HL-60/S4 treated with retinoic acid at 250 ng/mL for 4 days and 3 days (cell line): ENCODE measurements around the gene PLEKHG5.

Experiments used
- in situ Hi-C: fragments of 300-500 bp; cut with MboI; formaldehyde crosslinking; loops from 2 replicates; pipeline ENCODE4 v1.7.0; 2022; ENCODE audit warnings: low sequenced_read_pairs

The PLEKHG5 gene

DNA sequence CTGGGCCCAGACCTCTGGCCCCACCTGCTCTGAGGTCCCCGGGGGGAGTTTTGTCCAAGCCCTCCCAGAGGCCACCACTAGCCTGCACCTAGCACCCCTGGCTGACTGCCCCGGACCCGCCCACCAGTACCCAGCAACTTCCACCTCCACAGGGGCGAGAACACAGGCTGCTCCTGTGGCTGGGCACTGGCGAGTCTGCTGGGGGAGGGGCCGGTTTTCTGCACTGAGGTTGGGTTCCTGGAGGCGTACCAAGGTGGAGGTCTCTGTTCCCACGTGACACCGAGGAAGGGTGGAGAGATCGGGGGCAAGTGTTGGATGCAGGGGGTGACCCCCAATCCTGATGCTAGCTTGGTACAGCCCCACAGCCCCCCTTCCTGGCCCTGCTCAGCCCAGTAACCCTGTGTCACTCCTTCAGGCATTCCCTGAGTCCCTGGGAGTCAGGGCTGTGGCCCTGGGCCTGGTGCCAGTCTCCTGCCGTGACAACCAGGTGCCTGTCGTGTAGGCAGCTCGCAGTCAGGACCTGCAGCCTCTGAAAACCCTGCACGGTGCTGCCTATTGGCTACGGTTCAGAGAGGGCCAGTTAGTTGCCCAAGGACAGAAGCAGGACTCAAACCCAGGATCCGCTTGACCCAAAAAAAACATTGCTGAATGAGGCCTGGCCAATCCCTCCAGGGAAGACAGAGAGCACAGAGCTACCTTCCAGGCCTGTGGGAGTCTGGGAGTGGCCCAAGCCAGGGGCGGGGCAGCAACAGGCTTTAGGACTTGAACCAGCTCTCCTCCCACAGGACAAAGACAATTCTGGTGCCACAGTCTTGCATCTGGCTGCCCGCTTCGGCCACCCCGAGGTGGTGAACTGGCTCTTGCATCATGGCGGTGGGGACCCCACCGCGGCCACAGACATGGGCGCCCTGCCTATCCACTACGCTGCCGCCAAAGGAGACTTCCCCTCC, 63.8 kb downstream of the PLEKHG5 start:
- in situ Hi-C loops = no loop called here

DNA sequence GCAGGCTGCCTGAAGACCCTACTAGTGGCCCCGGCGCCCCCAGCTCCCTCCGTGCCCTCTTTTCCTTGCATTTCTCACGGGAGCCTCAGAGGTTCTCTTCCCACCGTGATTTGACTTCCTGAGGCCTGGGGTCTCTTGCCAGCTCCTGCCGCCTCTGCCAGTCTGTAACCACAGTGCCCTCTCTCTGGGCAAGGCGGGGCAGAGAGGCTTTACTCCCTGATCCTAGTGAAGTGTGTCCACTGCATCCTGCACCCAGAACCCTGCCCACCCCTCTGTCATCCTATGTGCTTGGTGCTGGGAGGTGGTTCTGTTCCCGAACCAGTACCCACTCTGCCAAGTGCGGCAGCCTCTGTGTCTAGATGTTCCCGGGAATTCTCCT, 64.5 kb downstream of the PLEKHG5 start:
- in situ Hi-C loops = no loop called here

DNA sequence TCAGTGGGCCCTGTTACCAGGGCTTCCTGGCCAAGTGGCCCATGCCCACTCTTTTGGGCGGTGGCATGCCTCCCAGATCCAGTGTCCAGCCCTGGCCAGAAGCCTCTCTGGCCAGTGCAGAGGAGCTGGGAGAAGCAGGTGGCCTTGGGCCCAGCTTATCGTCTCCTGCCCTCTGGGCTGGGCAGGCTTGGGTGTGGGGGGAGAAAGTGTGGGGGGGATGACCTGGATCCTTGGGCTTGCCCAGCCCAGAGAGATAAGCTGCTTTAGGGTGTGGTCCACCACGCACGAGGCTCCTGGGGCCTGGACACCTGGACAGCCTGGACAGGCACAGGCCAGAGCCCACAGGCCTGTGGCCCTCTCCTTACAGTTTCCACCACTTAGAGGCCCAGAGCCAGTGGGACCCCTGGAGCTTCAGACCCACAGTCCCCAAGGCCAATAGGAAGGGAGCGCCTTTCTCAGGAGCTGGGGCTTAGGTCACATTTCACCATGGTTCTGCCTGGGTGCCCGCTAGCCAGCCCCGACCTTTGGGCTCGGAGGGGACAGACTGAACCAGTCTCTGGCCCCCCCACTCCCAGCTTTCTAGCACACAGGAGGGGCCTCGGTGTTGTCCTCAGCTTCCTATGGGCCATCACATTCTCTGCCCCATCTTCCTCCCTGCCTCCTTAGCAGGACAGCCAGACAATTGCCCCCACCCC, 65.0 kb downstream of the PLEKHG5 start:
- in situ Hi-C loops = no loop called here

DNA sequence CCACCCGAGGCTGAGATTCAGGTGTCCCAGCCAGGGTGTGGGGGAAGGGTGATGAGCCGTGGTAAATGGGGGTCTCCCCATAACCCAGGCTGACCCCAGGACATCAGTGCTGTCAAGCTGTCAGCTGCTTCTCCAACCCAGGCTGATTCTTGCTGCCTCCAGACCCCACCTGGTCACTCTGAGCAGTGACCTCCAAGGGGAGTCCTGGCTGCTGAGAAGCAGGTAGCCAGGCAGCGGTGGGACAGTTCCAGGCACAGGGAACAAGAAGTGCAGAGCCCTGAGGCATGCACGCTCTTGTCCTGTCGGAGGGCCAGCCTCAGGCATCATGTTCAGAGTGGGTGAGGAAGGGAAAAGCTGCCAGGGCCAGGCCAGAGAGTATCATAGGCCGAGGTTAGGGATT, 65.8 kb downstream of the PLEKHG5 start:
- in situ Hi-C loops = no loop called here

DNA sequence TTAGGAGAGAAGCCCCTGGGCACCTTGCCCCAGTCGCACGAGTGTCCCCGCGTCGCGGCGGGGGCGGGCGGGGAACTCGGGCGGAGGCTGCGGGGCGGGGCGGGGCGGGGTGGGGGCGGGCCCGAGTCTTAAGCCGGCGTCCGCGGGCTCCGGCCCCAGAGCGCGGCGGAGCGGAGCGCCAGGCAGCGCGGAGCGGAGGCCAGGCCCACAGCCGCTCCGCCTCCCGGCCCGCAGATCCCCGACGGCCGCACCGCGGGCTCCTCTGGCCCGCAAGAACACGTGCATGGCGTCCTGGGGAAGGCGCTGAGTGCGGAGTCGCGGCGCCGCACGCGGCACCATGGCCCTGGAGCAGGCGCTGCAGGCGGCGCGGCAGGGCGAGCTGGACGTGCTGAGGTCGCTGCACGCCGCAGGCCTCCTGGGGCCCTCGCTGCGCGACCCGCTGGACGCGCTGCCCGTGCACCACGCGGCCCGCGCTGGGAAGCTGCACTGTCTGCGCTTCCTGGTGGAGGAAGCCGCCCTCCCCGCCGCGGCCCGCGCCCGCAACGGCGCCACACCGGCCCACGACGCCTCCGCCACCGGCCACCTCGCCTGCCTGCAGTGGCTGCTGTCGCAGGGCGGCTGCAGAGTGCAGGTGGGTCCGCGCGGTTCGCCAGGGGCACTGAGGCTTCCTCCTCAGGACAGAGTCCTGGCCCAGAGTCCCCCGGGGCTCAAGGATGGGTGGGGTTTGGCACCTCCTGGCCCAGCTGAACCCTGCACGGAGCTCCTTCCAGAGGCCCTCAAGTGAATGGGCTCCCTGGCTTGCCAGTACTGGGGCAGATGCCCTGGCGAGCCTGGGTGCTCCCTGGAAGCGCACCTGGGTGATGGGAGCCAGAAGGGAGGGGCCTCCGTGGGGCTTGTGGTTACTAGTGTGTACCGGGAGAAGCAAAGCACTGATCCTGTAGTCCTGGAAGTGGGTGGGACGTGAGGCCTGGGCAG, 66.6 kb downstream of the PLEKHG5 start, which contains the start of gene ESPN:
Gene ESPN, plus strand, starts transcription at position 158 of the 975 bp plus-strand sequence. Its CDS starts 180 bp downstream, at position 338.
- in situ Hi-C loops = no loop called here

DNA sequence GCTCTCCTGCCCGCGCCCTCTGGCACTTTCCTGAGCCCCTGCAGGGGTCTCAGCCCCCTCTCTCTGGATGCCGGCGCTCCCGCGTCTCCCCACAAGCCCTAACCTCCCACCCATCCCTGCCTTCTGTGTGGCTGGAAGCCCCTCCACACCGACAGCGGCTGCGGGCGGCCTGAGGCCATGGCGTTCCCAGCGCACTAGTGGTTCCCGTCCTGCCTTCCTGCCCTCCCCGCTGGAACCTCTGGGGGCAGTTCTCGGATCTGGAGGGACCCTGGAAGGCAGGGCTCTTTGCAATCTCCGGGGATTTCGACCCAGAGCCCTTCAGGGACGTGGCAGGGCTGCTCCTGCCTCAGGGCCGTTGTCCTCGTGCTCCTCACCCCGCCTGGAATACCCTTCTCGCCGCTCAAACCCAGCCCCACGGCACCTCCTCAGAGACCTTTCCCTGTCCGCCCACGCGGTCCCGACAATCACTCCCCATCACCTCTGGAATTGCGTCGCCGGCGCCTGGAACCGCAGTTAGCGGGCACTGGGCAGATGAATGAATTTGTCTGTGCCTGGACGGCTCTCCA, 67.4 kb downstream of the PLEKHG5 start:
- in situ Hi-C loops = no loop called here

DNA sequence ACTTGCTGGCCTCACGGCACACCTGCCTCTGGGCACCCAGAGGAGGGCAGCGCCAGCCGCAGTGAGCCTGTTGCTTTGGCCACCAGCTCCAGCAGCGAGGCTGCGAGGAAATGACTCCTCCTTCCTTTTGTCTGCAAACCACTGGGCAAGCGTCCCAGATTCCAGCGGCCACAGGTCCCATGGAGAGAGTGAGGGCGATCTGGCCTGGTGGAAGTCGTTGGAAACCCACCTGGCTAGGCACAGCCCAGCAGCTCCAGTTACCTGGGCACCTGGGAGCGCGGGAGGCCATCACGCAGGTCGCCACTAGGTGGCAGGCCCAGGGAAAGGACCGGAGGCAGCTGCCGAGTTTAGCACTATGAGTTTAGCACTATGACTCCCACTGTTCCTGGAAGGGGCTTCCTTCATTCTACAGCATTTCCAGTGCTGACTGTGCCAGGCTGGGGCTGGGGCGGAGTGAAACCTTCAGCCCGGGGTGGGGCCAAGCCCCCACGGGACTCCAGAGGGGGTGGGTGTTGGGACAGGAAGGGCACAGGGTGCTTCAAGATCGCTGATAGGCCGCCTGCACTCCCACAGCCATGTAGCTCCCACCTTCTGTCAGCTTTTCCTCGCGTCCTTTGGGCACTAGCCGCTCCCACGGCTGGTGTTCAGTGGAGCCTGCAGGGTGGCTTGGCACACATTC, 68.0 kb downstream of the PLEKHG5 start:
- in situ Hi-C loops = no loop called here

DNA sequence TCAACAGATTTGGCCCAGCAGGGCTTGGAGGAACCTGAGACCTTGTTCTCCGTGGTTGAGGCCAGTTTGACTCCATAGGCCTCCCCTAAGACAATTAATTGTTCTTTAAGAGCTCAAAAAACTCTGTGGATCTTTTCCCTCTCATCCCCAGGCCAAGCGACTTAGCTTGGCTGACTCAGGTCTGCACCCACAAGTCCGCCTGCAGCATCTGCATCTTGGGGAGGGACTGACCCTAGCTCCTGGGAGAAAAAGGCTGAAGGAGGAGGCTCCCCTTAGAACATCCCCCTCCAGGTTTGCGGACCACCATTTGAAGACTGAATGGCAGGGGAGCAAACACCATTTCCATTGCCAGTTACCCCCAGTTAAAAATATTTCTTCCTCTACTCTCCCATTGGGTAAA, 70.2 kb downstream of the PLEKHG5 start:
- in situ Hi-C loops = no loop called here

DNA sequence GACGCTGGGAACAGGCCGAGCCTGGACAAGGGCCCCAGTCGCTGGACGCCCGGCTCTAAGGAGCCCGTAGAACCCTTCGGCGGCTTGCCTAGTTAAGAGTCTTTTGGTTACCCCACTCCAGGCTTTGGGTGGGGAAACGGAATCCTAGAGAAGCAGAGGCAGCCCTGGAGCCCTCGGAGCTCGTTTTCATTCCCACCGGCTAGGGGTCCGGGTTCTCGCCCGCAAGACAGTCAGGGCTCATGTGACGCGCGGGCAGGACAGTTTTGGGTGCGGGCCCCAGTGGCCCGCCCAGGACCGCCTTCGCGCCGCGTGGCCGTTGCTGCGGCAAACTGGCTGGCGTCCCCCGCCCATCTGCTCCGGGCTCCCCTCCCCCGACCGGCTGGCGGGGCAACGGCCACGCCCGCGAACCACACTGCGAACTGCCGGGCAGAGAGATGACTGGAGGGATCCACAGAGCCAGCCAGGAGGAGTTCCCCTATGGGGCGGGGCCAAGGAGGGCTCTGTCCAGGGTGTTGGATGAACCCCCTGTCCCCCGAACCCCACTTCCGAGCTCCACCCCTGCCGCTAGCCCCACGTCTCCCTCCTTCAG, 70.9 kb downstream of the PLEKHG5 start:
- in situ Hi-C loops = no loop called here

DNA sequence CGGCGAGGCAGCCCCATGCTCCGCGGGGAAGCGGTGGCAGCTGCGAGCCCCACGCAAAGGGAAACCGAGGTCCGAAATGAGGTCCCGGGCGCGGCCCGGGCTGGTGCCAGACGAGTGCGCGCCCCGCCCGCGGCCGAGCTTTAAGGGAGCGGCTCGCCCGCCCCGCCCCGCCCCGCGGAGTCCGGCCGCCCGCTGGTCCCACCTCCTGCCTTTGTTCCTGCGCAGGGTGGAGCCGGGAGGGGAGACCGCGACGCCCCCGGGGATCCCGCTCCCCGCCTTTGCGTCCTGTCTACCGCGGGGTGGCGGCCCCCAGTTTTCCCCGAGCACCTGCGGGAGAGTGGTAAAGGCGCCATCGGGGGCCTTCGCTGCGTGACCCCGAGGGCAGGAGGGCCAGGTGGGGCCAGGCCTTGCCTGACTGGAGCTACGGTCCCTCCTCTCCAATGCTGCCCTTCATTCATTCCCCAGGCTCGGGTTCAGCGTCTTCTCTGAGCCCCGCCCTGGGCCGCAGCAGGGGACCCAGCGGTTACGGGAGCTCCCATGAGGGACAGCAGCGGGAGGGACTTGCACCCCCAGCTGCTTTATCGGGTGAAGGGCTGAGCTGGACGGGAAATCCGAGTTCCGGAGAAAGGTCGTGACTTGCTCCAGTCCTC, 71.5 kb downstream of the PLEKHG5 start, which contains the start of gene HES2:
Gene HES2, minus strand, starts transcription at position 116 of the 650 bp plus-strand sequence. Its CDS starts 99 bp downstream, at position 17.
- in situ Hi-C loops = no loop called here

DNA sequence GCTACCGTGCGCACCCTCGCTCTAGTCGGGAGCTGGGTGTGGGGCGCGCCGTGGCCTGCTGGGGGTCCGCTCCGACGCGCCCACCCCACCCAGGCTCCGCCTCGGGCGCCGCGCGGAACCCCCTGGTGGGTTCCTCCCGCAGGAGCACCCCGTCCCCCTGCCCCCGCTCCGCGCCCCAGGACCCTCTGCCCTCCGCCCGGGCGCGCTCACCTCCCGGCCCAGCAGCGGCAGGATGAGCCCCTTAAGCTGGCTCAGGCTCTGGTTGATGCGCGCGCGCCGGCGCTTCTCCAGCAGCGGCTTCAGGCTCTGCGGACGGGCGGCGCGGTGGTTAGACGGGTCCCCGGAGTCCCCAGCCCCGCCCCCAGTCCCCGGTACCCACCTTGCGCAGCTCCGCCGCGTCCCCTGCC, 72.1 kb downstream of the PLEKHG5 start:
- in situ Hi-C loops = no loop called here

DNA sequence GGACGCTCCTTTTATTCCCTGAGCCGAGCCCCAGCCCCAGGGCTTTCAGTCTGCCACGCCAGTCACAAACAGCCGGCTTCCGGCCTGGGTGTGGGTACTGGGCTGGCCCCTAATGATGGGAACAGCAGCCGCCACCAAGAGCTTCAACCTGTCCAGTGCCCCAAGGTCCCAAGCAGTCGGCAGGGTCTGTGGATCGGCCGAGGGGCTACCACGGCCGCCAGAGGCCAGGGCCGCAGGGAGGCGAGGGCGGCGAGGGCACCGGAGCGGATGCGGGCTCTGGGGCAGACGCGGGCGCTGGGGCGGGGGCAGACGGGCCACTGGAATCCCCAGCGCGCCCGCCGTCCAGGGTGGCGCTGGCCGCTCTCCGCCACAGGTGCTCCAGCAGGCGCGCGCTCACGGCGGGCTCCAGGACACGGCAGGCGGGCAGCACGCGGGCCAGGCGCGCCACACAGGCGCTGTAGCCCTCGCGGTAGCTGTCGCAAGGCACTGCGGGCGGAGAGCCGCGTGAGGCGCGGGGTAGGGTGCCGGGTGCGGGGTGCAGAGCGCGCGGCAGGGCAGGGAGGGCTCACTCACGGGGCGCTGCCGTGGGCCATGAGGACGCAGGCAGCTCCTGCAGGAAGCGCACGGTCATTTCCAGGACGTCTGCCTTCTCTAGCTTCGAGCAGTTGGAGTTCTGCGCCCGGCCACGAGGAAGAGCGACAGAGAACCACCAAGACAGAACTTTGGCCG, 72.6 kb downstream of the PLEKHG5 start:
- in situ Hi-C loops = no loop called here

DNA sequence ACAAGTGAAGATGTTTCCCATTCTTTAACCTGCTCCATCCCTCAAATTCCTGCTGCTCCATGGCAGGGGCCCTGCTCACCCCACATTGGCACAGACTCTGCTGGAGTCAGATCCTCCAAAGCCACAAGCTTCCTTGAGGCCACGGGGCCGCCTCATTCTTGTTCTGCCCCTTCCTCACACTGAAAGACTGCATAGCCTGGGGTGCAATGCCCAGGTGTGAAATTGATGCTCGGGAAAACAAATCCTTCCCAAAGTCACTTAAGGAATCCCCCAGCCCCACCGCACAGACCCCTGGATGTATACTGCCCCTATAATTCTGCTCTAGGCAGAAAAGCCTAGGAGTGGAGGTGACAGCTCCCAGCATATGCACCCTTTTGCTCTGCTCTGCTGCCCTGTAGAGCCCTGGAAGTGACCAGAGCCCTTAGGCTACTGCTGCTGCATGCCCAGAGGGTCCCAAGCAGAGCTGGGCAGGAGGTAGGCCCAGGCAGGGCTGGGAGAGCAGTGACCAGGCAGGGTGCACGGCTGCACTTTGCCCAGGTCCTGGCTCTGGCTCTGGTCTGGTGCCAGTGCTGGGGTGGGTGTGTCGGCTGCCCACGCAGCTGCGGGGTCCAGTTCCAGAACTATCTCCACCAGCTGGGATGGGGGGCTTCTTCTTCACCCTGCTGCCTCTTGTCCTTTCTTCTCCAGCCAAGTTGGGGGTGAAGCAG, 73.4 kb downstream of the PLEKHG5 start:
- in situ Hi-C loops = no loop called here
